Measurements from ENCODE around the gene CTSE.
"Not testable (repeated sequence)": the region's sequence is repeated elsewhere in the genome, so short reads cannot be mapped to it uniquely, and the experiment has no call there.

The CTSE gene

DNA sequence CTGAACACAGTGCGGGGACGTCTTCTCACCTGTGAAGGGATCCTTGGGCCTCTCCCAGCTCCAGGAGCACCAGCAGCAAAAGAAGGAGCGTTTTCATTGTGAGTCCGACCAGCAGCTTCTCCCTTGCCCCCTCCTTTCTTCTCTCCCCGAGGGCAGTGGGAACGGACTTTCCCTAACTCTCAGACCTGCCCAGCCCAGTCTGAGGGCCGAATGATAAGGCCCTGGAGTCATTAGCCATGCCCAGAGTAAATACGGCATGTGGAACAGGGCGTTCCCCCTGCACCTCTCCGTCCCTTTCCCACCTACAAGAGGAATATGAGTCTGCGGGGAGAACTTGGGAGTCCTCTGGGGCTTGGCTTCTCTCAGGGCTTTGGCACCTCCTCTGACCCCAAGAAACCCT is at the start of gene CTSE:
Gene CTSE (minus strand): TSS at position 201 of the 400 bp plus-strand sequence. CDS start 104 bp downstream, at position 97.
- DNase-seq (ENCODE audit: low read depth): no peak

DNA sequence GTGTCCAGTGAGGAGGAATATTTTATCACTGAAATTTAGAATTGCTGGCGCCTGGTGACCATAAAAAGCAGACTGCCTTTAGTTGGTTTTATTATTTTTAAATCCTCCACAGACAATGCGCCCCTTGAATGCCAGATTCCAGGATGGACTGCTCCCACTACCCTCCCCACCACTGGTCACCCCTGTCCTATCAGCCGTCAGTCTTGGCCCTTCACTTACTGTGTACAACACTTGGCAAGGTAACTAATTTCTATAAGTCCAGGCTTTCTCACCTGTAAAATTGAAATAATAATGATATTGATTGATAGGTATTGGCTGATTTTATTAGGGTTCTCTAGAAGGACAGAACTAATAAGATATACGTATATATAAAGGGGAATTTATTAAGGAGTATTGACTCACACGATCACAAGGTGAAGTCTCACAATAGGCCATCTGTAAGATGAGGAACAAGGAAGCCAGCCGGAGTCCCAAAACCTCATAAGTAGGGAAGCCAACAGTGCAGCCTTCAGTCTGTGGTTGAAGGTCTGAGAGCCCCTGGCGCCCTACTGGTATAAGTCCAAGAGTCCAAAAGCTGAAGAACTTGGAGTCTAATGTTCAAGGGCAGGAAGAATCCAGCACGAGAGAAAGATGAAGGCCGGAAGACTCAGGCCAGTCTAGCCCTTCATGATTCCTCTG is 47.1 kb upstream of the CTSE start:
- DNase-seq (ENCODE audit: low read depth): no peak

DNA sequence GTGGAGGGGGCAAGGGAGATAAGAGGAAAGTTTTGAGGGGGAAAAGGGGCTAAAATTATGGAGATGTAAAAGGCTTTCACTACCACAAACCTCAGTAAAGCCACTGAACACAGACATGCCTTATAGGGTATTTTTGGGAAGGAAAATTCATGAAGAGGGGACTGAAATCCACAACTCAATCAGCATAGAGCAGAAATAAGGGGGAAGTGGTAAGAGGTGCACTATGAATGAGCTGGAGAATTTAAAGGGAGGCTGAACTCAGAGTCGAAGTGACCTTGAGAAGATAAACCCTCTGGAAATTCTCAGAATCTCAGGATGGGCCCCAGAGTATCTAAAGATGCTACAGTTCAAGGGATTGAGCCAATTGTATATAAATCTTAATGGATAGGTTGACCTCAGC is 44.6 kb upstream of the CTSE start:
- DNase-seq (ENCODE audit: low read depth): no peak

DNA sequence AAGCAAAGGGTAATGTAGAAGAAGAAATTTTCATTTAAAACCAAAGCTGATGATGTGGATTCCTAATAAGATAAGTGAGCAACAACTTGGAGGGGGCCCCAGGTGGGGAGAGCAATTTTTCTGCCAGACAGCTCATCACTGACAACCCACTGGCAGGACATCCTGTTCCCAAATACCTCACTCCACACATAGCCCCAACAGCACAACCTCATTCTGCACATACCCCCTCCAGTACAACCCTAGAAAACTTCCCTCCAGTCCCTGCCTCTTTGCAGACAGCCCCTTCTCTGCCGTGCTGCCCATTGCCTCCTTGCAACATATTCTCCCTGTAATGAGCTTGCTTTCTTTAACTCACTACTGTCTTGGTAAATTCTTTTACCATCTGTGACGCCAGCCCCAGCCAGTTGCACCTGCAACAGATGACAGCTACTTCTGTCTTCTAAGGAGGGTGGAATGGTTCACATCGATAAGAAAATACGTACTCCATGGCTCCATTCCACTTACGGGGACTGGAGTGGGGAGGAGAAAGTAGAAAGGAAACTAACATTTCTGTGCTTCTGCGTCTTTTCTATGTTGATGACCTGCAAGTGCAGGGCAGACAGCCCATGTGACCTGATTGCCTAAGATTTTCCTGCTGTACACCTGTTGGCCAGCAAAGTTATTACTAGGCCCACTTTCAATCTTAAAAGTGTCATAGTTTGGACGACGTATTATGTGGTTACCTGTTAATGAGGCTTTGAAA is 44.0 kb upstream of the CTSE start:
- DNase-seq (ENCODE audit: low read depth): no peak

DNA sequence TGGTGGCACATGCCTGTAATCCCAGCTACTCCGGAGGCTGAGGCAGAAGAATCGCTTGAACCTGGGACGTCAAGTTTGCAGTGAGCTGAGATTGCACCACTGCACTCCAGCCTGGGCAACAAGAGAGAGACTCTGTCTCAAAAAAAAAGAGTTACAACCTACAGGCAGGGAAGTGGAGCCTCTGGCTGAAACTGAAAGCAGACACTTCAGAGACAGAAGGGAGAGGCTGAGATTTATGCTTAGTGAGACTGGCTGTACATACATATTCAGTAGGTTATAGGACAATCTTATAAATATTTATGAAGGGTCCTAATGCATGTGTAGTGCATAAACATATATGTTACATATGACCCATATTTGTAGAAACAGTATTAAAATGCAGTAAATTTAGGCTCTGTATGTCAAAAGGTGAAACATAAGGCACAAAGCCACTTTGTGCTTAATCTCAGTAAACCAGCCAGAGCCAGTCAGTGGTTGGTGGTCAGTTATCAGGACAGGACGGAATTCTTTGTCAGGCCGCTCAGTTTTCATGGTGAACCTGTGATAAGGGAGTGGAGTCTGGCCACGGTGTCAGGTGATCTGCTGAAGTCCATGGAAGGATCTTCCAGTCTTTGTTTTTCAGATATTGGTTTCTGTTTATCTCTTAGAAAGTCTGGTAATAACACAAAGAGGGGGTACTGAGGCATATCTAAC is 42.9 kb upstream of the CTSE start:
- DNase-seq (ENCODE audit: low read depth): peak; percentile 9

DNA sequence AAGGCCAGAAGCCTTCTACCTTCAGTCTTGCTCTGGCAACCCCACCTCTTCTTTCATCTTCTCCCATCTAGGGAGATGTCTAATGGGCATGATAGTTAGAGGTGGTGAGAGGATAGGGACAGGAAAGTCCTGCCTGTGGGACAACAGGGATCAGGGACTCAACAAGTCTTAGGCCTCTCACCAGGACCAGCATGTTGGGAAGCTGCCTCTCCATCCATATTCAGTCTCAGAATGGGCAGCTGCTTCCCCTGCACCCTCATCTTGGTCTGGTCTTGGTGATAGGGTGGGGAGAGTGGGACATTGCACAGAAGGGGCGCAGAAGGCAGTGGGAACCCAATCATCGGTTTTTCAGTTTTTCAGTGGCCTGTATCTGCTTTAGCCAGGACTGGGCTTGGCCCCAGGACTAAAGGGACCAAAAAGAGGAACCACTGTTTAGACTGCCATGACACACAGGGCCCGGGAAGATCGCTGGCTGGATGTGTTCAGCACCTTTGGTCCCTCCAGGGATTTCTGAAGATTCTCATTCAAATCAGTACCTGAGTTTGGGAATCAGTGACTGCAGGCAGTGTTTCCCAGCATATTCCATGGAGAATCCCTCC is 42.0 kb upstream of the CTSE start:
- DNase-seq (ENCODE audit: low read depth): no peak

DNA sequence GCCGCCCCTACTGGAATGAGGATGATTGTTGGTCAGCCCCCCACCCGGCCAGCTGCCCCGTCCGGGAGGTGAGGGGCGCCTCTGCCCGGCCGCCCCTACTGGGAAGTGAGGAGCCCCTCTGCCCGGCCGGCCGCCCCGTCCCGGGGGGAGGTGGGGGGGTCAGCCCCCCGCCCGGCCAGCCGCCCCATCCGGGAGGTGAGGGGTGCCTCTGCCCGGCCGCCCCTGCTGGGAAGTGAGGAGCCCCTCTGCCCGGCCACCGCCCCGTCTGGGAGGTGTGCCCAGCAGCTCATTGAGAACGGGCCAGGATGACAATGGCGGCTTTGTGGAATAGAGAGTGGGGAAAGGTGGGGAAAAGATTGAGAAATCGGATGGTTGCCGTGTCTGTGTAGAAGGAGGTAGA is 40.8 kb upstream of the CTSE start:
- DNase-seq (ENCODE audit: low read depth): not testable (repeated sequence)

DNA sequence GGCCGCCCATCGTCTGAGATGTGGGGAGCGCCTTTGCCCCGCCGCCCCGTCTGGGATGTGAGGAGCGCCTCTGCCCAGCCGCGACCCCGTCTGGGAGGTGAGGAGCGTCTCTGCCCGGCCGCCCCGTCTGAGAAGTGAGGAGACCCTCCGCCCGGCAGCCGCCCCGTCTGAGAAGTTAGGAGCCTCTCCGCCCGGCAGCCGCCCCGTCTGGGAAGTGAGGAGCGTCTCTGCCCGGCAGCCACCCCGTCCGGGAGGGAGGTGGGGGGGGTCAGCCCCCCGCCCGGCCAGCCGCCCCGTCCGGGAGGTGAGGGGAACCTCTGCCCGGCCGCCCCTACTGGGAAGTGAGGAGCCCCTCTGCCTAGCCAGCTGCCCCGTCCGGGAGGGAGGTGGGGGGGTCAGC is 40.3 kb upstream of the CTSE start:
- not testable (repeated sequence) for DNase-seq (ENCODE audit: low read depth)

DNA sequence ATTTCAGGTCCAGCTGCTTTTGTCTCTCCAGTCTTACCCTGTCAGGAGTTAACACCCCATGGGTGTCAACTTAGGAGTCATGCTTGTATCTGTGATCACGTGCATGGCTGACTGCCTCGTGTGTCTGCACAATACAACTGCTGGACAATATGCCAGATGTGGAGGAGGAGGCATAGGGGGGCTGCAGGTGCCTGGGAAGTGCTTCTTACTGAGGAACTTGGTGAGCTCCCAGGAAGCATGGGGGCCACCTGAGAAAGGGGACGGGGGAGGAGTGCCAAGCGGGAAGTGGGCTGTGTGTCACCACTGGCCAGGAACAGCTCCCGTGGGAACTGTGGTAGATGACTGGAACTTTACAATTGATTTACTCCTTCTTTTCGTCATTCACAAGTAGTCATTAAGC is 38.8 kb upstream of the CTSE start:
- no peak for DNase-seq (ENCODE audit: low read depth)

DNA sequence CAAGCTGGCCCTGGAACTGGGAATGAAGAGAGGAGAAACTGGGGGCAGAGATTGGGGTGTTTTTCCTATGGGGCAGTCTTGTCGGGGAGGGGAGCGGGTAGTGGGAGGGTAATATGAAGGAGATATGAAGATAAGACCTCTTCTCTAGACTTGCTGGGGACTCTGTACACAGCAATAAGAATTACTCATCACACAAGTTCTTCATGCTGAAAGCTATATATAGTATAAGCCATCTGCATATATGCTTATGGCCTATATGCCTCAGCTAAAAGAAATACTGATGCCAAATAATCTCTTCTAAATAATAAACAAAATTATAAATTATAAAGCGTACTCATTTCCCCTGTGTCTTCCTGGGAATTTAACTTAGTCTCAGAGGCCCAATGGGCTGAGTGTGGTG is 37.1 kb upstream of the CTSE start:
- no peak for DNase-seq (ENCODE audit: low read depth)

DNA sequence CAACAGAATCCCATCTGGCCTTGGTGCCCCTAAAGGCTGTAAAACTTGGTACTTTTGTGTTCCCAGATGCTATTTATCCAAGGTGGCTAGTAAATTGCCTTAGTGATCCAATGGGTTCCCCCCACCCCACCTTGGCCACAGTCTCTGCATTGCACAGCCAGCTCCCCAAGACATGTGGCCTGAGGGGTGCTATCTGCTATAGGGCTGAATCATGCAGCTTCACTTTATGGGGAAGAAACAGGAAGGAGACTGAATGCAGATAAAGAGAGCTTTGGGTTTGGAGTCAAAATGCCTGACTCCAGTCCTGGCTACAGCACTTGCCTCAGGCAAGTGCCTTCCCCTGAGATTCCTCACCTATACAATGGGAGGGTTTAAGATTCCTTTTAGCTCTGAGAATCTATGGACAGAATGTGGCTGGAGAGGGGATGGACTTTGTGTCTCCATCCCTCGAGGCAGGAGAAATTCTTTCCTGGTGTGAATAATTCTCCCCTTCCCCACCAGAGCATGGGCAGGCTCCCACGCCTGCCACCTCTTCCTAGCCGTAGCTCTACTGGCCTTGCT is 35.7 kb upstream of the CTSE start:
- DNase-seq (ENCODE audit: low read depth): no peak

DNA sequence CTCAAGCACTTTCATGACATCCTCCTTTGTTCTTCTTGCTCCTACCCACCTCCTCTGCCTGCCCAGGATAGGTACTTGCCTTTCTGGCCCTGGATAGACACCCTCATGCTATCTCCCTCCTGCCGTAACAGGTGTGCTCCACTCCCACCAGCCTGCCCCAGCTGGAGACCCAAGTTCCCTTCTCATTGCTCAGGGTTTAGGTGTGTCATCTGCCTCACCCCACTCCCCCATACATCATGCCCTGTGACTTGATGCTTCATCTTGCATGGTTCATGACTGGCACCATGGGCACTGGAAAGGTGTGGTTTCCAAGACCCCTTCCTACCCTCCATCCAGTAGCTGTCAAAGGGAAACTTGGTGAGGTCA is 35.2 kb upstream of the CTSE start:
- no peak for DNase-seq (ENCODE audit: low read depth)

DNA sequence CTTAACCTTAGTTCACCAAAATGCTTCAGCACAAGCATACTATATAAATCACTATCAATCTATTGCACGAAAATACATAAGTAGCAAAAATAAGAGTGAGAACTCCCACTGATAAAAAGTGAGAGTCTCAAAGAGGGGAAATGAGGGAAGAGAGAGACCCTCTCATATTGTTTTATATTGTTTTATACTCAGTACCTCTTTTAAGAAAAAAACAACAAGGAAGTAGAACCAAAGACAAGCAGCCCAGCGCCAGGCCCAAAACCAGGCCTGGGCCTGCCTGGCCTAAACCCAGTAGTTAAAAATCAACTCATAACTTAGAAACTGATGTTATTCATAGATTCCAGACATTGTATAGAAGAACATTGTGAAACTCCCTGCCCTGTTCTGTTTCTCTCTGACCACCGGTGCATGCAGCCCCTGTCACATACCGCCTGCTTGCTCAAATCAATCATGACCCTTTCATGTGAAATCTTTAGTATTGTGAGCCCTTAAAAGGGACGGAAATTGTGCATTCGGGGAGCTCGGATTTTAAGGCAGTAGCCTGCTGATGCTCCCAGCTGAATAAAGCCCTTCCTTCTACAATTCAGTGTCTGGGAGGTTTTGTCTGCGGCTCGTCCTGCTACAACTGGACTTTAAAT is 34.7 kb upstream of the CTSE start:
- DNase-seq (ENCODE audit: low read depth): not testable (repeated sequence)

DNA sequence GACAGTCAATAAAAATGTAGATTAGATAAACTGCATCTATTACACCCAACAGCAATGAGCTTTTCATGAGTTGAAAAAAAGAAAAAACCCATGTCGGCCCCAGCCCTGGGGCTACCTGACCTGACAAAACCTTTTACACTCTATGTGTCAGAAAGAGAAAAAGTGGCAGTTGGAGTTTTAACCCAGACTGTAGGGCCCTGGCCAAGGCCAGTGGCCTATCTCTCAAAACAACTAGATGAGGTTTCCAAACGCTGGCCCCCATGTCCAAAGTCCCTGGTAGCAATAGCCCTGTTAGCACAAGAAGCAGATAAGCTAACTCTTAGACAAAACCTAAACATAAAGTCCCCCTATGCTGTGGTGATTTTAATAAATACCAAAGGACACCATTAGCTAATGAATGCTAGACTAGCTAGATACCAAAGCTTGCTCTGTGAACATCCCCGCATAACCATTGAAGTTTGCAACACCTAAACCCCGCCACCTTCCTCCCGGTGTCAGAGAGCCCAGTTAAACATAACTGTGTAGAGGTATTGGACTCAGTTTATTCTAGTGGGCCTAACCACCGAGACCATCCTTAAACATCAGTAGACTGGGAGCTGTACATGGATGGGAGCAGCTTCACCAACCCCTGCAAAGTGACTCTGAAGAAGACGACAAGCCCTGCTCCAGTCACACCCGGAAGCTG is 32.1 kb upstream of the CTSE start:
- DNase-seq (ENCODE audit: low read depth): not testable (repeated sequence)

DNA sequence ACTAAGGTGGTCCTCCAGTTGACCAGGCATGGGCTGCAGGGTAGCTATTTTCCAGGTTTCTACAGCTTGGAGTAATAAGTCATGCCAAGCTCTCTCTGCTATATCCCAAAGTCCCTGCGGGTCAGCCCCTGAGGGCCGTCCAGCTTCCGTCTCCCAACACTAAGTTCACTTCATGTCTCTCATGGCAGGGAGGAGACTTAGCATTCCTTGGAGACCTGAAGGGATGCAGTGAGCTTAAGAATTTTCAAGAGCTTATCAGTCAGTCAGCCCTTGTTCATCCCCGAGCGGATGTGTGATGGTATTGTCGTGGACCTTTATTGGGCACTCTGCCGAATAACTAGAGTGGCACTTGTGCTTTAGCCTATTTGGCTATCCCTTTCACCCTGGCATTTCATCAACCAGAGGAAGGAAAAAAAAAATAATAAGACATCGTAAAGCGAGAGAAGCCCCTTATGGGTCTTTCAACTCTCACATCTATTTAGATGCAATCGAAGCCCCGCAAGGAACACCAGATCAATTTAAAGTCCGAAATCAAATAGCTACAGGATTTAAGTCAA is 31.5 kb upstream of the CTSE start:
- DNase-seq (ENCODE audit: low read depth): not testable (repeated sequence)

DNA sequence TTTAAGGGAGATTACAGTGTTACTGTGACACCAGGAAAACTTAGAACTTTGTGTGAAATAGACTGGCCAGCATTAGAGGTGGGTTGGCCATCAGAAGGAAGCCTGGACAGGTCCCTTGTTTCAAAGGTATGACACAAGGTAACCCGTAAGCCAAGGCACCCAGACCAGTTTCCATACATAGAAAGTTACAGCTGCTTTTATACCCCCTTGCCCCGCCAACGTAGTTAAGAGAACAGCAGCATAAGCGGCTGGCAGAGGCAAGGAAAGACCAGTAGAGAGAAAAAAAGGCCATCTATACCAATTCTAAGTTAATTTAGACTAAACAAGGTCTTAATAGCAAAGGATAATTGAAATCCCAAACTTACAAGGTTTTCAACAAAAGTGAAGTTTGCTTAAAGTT is 29.9 kb upstream of the CTSE start:
- DNase-seq (ENCODE audit: low read depth): not testable (repeated sequence)

DNA sequence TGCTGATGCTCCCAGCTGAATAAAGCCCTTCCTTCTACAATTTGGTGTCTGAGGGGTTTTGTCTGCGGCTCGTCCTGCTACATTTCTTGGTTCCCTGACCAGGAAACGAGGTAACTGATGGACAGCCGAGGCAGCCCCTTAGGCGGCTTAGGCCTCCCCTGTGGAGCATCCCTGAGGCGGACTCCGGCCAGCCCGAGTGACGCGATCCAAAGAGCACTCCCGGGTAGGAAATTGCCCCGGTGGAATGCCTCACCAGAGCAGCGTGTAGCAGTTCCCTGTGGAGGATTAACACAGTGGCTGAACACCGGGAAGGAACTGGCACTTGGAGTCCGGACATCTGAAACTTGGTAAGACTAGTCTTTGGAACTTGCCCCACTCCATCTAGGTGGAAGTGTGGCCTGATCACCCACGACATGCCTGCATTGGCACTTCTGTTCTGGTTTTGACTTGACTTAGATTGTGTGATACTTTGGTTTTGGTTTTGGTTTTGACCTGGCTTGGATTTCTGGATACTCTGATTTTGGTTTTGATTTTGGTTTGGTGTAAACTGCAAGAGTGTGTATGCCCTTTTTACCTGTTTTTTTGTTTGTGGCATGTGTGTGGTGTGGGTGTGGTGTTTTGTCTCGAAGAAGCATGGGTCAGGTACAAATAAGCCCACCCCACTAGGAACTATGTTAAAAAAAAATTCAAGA is 29.4 kb upstream of the CTSE start, which contains the start of gene RHEX:
Gene RHEX (plus strand): TSS at position 255 of the 692 bp plus-strand sequence. CDS start 44,656 bp downstream, outside the sequence.
- DNase-seq (ENCODE audit: low read depth): peak; percentile 38

DNA sequence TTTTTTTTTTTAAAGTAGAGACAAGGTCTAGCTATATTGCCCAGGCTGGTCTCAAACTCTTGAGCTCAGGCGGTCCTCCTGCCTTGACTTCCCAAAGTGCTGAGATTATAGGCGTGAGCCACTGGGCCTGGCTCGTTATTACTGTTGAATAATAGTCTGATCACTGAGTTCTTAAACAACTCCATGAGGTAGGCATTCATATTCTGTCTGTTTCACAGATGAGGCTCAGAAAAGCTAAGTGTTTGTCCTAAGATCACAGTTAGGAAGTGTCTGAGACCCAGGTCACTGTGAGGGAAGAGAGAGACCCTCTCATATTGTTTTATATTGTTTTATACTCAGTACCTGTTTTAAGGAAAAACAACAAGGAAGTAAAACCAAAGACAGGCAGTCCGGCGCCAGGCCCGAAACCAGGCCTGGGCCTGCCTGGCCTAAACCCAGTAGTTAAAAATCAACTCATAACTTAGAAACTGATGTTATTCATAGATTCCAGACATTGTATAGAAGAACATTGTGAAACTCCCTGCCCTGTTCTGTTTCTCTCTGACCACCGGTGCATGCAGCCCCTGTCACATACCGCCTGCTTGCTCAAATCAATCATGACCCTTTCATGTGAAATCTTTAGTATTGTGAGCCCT is 28.7 kb upstream of the CTSE start:
- not testable (repeated sequence) for DNase-seq (ENCODE audit: low read depth)

DNA sequence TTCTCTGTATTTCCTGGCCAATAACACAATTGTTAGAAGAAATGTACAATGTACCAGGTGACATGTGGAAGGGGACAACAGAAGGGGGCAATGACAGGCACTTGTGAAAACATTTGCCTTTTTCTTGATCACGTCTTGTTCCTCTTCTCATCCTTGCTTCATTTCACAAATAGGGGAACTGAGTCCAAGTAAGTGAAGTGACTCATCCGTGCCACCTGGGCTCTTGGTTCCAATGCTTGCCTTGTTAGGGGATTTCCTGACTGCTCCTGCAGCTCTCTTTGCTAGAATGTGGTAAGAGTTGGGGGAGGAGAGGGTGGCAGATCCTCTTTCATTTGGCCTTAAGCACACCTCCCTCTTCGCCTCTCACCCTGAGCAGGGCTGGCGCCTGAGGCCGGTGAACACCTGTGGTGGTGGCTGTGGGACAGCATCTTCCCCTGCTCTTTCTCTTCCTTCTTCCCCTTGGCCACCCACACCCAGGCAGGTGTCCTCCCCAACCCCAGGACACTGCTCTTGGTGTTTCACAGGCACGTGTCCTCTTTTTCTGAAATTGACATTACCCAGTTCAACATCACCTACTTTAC is 27.1 kb upstream of the CTSE start:
- peak; percentile 32 for DNase-seq (ENCODE audit: low read depth)
